ENCODE data around the gene ARL8A.

DNA sequence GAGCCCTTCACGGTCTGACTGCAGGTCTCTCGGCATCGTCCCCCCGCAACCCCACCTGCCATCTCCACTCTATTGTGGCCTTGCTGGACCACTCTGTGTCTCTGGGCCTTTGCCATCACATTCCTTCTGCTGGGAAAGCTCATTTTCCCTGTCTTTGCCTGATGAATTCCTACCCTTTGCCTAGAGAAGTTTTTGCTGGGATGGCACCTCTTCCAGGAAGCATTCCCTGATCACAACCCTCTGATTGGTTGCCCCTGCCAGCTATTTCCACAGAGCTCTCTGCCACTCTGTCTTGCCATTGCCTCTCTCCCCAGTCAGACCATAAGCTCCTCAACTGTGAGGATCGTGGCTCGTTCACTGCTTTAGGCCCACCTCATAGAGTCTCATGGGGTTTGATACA, 50.7 kb downstream of the ARL8A start:
- TF ChIP-seq, protein P1, sequence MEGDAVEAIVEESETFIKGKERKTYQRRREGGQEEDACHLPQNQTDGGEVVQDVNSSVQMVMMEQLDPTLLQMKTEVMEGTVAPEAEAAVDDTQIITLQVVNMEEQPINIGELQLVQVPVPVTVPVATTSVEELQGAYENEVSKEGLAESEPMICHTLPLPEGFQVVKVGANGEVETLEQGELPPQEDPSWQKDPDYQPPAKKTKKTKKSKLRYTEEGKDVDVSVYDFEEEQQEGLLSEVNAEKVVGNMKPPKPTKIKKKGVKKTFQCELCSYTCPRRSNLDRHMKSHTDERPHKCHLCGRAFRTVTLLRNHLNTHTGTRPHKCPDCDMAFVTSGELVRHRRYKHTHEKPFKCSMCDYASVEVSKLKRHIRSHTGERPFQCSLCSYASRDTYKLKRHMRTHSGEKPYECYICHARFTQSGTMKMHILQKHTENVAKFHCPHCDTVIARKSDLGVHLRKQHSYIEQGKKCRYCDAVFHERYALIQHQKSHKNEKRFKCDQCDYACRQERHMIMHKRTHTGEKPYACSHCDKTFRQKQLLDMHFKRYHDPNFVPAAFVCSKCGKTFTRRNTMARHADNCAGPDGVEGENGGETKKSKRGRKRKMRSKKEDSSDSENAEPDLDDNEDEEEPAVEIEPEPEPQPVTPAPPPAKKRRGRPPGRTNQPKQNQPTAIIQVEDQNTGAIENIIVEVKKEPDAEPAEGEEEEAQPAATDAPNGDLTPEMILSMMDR (IDR thresholded peaks at IDR 0.05; ENCODE audit: poor library complexity) = no peak
- TF ChIP-seq EZH2phosphoT487 (IDR thresholded peaks at IDR 0.05; ENCODE audit: low read depth, severe bottlenecking, unreplicated experiment) = no peak

Measured in hepatocyte (in vitro differentiated cells).